Measurements from ENCODE around the gene CORIN. TPM values are rescaled to one million over a fixed set of nuclear protein-coding genes. Genes with fewer than 3 reads are reported as not detected.

The CORIN gene
- polyA plus RNA-seq, 6 donors from 2014 or later: 0.05 to 0.12 TPM; not detected in 4

DNA sequence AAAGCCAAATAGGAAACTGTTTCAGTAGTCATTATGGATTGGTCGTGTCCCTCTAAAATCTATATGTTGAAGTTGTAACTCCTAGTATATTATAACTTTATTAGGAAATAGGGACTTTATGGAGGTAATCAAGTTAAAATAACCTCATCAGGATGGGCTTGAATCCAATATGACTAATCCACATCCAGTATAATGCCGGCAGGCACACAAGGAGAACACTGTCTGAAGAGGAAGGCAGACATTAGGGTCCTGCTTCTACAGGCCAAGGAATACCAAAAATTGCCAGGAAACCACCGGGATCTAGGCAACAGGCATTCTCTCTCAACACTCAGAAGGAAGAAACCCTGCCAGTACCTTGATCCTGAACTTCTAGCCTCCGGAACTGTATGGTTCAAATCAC, 222.5 kb downstream of the CORIN start:
- no peak for ATAC-seq (ENCODE audit: low read depth in 2 of 2)
- Mint-ChIP-seq H3K4me3 (no peak overlapping the region), H3K4me1 (no peaks in the 10 kb centered on the region), H3K9me3 (peaks cover 0 to 8% (median 5%) of the 10 kb centered on the region in 7 donors), H3K36me3 (peaks cover 7% of the 10 kb centered on the region in 2 donors), H3K27ac (no peak overlapping the region), H3K27me3 (no peaks in the 10 kb centered on the region)
- no peak for DNase-seq

DNA sequence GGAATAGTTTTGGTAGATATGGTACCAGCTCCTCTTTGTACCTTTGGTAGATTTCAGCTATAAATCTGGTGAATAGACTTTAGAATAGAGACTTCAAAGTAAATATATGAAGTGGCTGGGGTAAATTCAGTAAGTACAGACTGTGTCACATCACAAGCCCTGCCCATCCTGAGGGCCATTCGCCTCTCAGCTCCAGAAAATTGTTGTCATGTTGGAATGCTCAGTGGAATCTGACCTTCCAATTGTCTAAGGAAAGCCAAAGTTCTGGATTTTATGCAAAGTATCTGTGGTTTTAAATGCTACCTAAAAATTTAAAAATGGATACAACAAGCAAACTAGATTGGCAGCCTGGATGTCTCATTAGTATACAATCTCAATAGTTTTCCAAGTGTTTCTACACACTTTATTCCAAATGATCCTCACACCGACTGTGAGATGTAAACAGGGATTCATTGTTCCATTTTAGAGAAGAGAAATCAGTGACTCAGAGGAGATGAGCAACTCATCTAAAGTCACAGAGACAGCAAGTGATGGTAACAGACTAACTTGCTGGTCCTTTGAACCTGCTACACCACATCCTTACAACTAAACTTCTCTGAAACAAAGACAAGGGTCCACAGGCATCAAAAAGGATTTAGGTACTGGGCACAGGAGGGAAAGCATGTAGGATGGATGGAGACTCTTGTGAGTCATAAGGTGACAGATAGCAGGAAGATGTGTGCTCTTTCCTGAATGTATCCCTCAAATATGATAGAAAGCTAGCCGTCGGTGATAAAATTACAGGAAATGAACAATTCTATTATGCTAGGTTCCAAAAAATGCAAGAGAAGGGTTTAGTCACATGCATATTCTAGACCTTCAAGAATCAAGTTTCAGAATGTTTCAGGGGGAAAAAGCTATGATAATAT, 225.5 kb downstream of the CORIN start:
- Mint-ChIP-seq H3K36me3 (peaks cover 7% of the 10 kb centered on the region in 2 donors), H3K9me3 (peaks cover 0 to 6% (median 5%) of the 10 kb centered on the region in 7 donors), H3K4me1 (no peaks in the 10 kb centered on the region), H3K27ac (peak overlapping the region in 1 of 6 donors; percentile 68), H3K27me3 (no peaks in the 10 kb centered on the region), H3K4me3 (no peak overlapping the region)
- ATAC-seq (ENCODE audit: low read depth in 2 of 2) (no peak), DNase-seq (no peak)

DNA sequence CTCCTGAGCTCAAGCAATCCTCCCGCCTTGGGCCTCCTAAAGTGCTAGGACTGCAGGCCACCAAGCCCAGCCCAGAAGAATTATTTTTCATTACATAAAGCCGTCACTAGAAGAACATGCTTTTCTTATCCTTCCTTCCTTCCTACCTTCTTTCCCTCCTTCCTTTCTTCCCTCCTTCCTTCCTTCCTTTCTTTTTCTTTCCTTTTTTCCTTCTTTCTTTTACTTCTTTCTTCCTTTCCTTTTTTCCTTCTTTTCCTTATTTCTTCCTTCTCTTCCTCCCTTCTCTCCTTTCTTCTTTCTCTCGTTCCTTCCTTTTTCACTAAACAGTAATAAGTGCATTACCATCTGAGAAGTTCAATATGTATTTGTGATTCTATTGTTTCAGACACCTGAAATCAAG, 231.4 kb downstream of the CORIN start:
- H3K4me1 Mint-ChIP-seq: no peaks in the 10 kb centered on the region
- H3K27me3 Mint-ChIP-seq: no peaks in the 10 kb centered on the region
- peaks cover 4 to 13% (median 8%) of the 10 kb centered on the region in 7 donors for H3K9me3 Mint-ChIP-seq
- H3K36me3 Mint-ChIP-seq: peaks cover 14 to 20% of the 10 kb centered on the region in 2 donors
- DNase-seq (no peak), ATAC-seq (ENCODE audit: low read depth in 2 of 2) (no peak)
- H3K27ac Mint-ChIP-seq: no peak overlapping the region
- H3K4me3 Mint-ChIP-seq: no peak overlapping the region

DNA sequence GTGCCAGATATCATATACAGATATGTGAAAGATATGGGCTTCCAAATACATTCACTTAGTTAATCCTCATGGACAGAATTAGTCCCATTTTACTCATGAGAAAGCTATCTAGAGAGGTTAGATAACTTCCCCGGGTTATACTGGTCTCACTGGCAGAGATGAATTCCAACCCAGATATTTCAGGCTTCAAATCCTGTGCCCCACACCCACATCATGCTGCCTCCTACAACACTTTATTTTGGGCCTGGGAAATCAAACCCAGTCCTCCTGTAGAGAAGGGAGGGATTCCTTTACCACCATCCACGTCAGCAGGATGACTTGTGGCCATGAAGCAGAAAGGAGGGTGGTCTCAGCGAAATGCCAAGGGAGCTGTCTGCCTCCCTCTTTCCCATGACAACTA, 239.0 kb downstream of the CORIN start:
- ATAC-seq (ENCODE audit: low read depth in 2 of 2) (no peak), DNase-seq (no peak)
- Mint-ChIP-seq H3K36me3 (peaks cover 2 to 32% of the 10 kb centered on the region in 2 donors), H3K9me3 (peaks cover 2 to 13% (median 8%) of the 10 kb centered on the region in 7 donors), H3K27ac (no peak overlapping the region), H3K4me3 (no peak overlapping the region), H3K4me1 (no peaks in the 10 kb centered on the region), H3K27me3 (no peaks in the 10 kb centered on the region)

DNA sequence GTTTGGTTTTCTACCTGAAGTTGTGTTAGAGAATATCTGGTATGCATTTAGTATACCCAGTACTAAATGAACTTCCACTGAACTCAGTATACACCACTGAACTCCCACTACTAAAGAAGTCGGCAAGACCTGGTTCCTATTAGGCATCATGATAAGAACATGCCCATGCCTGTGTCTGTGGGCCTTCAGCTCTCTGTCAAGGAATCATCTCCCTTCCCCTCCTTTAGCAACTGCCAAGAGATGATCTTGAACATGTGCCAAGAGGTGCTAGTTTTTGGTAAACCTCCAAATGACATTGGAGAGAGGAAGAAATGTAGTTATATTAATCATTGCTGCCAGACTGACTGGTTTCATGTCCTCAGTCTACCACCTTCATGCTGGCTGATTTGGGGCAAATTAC, 239.5 kb downstream of the CORIN start:
- Mint-ChIP-seq H3K36me3 (peaks cover 0 to 31% of the 10 kb centered on the region in 2 donors), H3K4me1 (no peaks in the 10 kb centered on the region), H3K9me3 (peaks cover 2 to 12% (median 7%) of the 10 kb centered on the region in 7 donors), H3K4me3 (no peak overlapping the region), H3K27me3 (no peaks in the 10 kb centered on the region), H3K27ac (no peak overlapping the region)
- DNase-seq: no peak
- no peak for ATAC-seq (ENCODE audit: low read depth in 2 of 2)

DNA sequence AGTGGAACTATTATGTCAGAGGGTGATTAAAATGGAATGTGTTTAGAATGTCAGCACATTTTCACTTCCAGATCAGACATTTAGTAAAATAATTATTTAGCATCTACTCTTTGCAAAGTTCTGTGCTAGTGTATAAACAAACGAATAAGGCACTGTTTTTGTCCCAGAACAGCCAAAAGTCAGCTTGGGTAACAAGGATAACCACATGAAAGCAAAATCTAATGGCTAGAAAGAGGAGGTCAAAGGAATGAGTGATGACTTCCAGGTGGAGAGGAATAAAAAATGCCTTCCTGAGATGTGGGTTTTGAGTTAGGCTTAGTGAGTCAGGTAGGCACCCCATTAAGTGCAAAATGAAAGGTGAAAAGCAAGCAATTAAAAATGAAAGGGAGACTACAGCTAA, 240.2 kb downstream of the CORIN start:
- no peak overlapping the region for H3K27ac Mint-ChIP-seq
- no peaks in the 10 kb centered on the region for H3K27me3 Mint-ChIP-seq
- peaks cover 0 to 6% (median 4%) of the 10 kb centered on the region in 7 donors for H3K9me3 Mint-ChIP-seq
- no peaks in the 10 kb centered on the region for H3K4me1 Mint-ChIP-seq
- DNase-seq (no peak), ATAC-seq (ENCODE audit: low read depth in 2 of 2) (no peak)
- peaks cover 0 to 29% of the 10 kb centered on the region in 2 donors for H3K36me3 Mint-ChIP-seq
- H3K4me3 Mint-ChIP-seq: peak overlapping the region in 1 of 8 donors; percentile 48

DNA sequence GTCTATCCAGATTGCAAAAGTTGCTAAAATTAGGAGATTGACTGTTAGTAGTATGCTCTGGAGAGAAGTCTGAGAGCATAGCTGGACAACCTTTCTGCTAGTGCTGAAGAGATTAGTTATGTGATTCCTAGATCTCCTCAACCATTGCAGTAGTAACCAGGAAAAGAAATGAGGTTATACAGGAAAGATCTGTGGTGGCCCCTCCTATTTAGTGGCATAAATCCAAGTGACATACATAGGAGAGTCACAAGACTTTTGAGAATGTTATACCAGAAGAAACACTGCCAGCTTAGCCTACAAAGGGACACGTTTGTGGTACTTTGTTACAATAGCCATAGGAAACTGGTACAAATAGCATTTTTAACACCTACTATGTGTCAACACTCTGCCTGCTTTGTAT, 247.5 kb downstream of the CORIN start:
- peaks cover 53 to 60% of the 10 kb centered on the region in 2 donors for H3K36me3 Mint-ChIP-seq
- no peak overlapping the region for H3K27ac Mint-ChIP-seq
- H3K4me3 Mint-ChIP-seq: no peak overlapping the region
- peaks cover 4 to 12% (median 9%) of the 10 kb centered on the region in 7 donors for H3K9me3 Mint-ChIP-seq
- H3K4me1 Mint-ChIP-seq: peaks cover 0 to 3% (median 0%) of the 10 kb centered on the region in 3 donors
- DNase-seq (no peak), ATAC-seq (ENCODE audit: low read depth in 2 of 2) (no peak)
- H3K27me3 Mint-ChIP-seq: no peaks in the 10 kb centered on the region

DNA sequence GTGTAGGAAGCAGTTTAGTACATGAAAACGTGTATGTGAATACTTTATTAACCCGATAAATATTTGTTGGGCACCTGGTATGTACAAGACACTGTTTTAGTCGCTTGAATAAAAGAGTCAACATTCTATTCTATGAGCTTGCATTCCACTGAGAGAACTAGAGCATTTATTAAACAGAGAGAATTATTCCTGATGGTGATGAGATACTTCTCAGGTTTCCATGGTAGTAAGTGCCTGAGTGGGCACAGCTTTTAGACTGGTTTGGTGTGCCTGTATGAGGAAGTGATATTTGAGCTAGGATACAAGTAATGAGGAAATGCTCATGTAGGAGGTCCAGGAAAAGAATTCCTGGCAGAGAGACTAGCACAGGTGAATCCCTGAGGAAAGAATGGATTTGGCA, 258.6 kb downstream of the CORIN start:
- Mint-ChIP-seq H3K27ac (peak overlapping the region in 1 of 6 donors; percentile 42), H3K4me3 (no peak overlapping the region), H3K27me3 (no peaks in the 10 kb centered on the region), H3K9me3 (no peaks in the 10 kb centered on the region), H3K4me1 (peaks cover 0 to 4% (median 4%) of the 10 kb centered on the region in 3 donors), H3K36me3 (peaks cover 53 to 60% of the 10 kb centered on the region in 2 donors)
- ATAC-seq (ENCODE audit: low read depth in 2 of 2) (no peak), DNase-seq (no peak)

DNA sequence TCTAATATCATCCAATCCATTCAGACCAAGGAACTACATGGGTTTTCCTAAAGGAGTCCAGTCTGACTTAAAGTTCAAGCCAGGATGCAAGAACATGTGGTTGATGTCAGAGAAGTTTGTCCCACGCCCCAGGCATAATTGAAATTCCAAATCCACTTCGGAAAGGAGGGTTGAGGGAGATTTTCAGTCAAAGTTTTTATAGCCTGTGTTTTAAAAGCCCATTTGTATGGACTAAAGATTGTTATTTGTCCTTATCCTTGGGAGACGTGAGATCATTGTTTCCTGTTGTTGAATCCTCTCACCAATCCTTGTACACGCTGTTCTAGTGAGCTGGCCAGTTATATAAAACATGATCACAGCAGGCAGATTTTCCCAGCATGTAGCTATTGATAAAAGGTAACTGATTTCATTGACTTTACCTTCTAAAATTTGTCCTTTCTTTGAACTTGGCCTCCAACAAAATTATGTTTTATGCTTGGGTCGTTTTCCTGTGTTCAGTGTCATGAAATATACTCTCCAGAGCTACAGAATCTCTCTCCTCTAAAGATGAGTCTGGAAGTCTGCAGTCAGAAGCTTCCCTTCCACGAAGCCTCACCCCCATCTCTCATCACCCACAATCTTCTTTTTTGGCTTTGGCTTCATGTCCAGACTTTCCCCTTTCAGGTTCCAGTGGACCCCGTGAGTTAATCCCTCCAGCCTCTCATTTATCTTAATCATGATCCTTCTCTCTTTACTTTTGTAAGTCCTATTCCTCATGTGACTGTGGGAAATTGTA, 259.9 kb downstream of the CORIN start:
- DNase-seq (no peak), ATAC-seq (ENCODE audit: low read depth in 2 of 2) (no peak)
- H3K36me3 Mint-ChIP-seq: peaks cover 55 to 62% of the 10 kb centered on the region in 2 donors
- H3K27ac Mint-ChIP-seq: peak overlapping the region in 1 of 6 donors; percentile 1
- no peaks in the 10 kb centered on the region for H3K9me3 Mint-ChIP-seq
- H3K27me3 Mint-ChIP-seq: no peaks in the 10 kb centered on the region
- peaks cover 0 to 4% (median 4%) of the 10 kb centered on the region in 3 donors for H3K4me1 Mint-ChIP-seq
- no peak overlapping the region for H3K4me3 Mint-ChIP-seq

DNA sequence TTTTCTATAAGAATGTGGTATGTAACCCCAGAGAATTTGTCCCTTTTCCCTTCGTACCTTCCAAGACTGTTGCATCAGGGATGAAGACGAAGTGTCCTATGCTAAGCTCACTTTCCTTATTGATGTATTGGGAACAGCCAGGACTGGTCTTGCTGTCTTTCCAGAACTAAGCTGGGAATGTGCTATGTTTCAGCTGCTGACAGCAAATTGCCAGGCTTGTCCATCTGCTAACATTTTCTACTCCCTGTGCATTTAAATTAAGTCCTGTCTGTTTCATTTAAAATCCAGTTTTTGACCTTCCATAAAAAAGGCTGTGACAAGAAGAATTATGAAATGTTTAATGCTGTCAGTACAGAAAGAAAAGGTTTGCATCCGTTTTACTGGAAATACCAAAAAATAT, 264.9 kb downstream of the CORIN start:
- Mint-ChIP-seq H3K4me3 (no peak overlapping the region), H3K27me3 (no peaks in the 10 kb centered on the region), H3K4me1 (peaks cover 0 to 18% (median 16%) of the 10 kb centered on the region in 3 donors), H3K27ac (no peak overlapping the region), H3K36me3 (peaks cover 51 to 58% of the 10 kb centered on the region in 2 donors), H3K9me3 (no peaks in the 10 kb centered on the region)
- ATAC-seq (ENCODE audit: low read depth in 2 of 2) (no peak), DNase-seq (no peak)

DNA sequence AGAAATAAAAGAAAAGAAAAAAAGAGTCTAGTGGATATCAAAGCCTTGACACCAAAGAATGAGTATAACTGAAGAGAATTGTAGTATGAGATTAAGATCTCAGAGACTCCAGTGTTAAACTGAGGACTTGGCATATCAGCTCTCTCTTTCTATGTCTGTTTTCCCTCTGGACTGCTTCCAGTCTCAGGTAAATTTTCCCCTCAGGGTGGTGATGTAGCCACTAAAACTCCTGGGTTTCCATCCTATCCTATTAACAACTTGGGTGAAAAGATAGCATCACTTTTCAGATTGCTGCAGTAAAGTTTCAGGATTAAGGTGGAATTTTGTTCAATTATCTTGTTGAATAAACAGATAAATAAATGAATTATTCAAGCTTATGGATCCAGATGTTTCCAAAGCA, 267.1 kb downstream of the CORIN start:
- ATAC-seq (ENCODE audit: low read depth in 2 of 2) (no peak), DNase-seq (no peak)
- Mint-ChIP-seq H3K27ac (peak overlapping the region in 2 of 6 donors; percentile 42 to 54), H3K36me3 (peaks cover 41 to 44% of the 10 kb centered on the region in 2 donors), H3K27me3 (no peaks in the 10 kb centered on the region), H3K4me3 (no peak overlapping the region), H3K9me3 (no peaks in the 10 kb centered on the region), H3K4me1 (peaks cover 0 to 18% (median 16%) of the 10 kb centered on the region in 3 donors)

DNA sequence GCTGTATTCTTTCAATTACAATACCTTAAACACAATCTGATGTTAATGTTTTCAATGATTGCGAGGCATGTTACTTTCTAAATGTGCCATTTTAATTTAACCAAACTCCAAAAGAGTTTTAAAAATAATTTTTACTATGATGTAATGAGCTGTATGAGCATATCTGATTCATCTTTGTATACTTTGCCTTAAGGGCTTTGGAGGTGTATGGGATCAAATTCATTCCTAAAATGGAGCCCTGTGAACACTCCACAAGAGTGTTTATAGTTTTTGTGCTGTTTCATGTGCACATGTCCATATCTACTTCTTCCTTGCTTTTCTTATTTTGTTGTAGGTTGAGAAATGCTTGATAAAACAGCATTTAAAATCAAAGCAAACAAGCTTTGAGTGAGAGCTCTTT, 270.4 kb downstream of the CORIN start:
- Mint-ChIP-seq H3K36me3 (peaks cover 32 to 35% of the 10 kb centered on the region in 2 donors), H3K4me1 (peaks cover 10 to 29% (median 21%) of the 10 kb centered on the region in 3 donors), H3K9me3 (no peaks in the 10 kb centered on the region), H3K27me3 (no peaks in the 10 kb centered on the region), H3K4me3 (no peak overlapping the region), H3K27ac (no peak overlapping the region)
- no peak for DNase-seq
- no peak for ATAC-seq (ENCODE audit: low read depth in 2 of 2)

DNA sequence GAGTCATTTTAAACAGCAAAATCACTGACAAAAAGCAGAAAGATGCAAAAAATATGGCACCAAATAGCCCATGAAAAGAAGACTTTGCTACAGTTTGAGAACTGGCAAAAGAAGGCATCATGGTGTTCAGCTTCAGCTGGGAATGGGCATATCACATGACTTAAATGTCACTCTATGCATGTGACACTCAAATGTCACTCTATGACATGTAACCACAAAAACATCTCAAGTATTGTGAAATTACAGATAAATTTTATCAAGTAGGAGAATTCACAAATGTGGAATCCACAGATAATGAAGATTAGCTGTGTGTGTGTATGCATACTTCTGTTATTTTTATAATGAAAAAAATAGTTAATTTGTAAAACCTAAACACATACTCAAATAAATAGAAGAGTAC, 270.9 kb downstream of the CORIN start:
- H3K27me3 Mint-ChIP-seq: no peaks in the 10 kb centered on the region
- no peak overlapping the region for H3K27ac Mint-ChIP-seq
- peaks cover 10 to 25% (median 21%) of the 10 kb centered on the region in 3 donors for H3K4me1 Mint-ChIP-seq
- peaks cover 27 to 33% of the 10 kb centered on the region in 2 donors for H3K36me3 Mint-ChIP-seq
- DNase-seq: no peak
- H3K4me3 Mint-ChIP-seq: no peak overlapping the region
- H3K9me3 Mint-ChIP-seq: no peaks in the 10 kb centered on the region
- ATAC-seq (ENCODE audit: low read depth in 2 of 2): no peak
